Ishikawa (cell line): ENCODE measurements around the gene CPEB4.

Experiments
- EP300 ChIP-seq: IDR thresholded peaks from 2 replicates; pipeline ENCODE4 v1.6.1; 2012; ENCODE audit warnings: borderline replicate concordance
- NFIC ChIP-seq: IDR thresholded peaks from 2 replicates; pipeline ENCODE4 v1.6.1; 2012
- RAD21 ChIP-seq: IDR thresholded peaks from 2 replicates; pipeline ENCODE4 v1.6.1; 2012; ENCODE audit warnings: low read depth
- TAF1 ChIP-seq: IDR thresholded peaks from 2 replicates; pipeline ENCODE4 v1.6.1; 2012; ENCODE audit warnings: low read depth, mild to moderate bottlenecking

DNA sequence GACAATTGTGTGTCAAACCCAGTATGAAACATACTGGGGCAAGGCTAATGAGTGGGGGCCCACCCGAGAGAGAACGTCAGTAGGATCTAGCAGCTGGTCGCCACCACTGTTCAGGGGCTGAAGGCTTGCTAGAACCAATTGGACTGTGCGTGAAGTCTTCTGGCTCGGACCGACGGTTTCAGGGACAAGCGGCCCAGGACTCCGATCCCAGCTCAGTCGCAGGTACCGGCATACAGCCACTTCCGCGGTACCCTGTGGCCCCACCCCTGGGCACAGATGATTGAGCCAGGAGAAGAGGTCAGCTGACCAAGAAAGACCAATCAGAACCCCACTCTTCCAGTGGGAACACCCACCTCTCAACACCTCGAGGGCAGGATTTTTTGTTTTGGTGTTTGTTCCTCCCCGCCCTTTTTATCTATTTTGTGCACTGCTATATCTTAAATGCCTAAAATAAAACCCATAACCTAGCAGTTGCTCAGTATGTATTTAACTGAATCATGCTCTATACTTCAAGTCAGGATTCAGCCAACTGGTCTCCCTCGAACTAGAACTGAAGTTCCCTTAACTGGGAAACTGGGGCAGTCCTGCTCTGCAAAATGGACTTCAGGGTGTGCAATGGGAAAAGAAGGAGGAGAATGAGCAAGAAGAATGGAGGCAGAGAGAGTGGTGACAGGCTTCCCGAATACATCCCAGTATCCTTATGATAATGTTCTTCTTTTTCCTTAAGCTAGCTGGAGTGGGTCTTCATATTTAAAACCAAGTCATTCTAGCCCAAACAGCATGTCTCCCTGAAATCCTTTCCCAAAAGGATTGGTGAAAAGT, 21.1 kb upstream of the CPEB4 start:
- TF ChIP-seq NFIC (no peak), TAF1 (no peak), EP300 (no peak), RAD21 (no peak)
